T-helper 2 cell treated with Interferon-gamma antibody and Interleukin-4, amounts not matched to agents 5 μg/mL and 100 μg/mL, for 36 hours (primary cell): Measurements from ENCODE around the gene TGFB2.

ENCODE experiments used
- DNase-seq: peaks from one replicate; pipeline ENCODE4 v3.0.0; 2021; ENCODE audit warnings: low spot score
- H3K27ac Mint-ChIP-seq: one replicate; pipeline ENCODE4 v1.8.0; 2021; ENCODE audit warnings: mild to moderate bottlenecking, mixed read lengths
- H3K27me3 Mint-ChIP-seq: one replicate; pipeline ENCODE4 v1.8.0; 2021; ENCODE audit warnings: low read depth, mixed read lengths
- H3K36me3 Mint-ChIP-seq: one replicate; pipeline ENCODE4 v1.8.0; 2021; ENCODE audit warnings: low read depth, mixed read lengths
- H3K4me1 Mint-ChIP-seq: one replicate; pipeline ENCODE4 v1.8.0; 2021; ENCODE audit warnings: low read depth, mixed read lengths
- H3K4me3 Mint-ChIP-seq: one replicate; pipeline ENCODE4 v1.8.0; 2022; ENCODE audit warnings: mild to moderate bottlenecking, moderate library complexity, mixed read lengths
- H3K9me3 Mint-ChIP-seq: one replicate; pipeline ENCODE4 v1.8.0; 2021; ENCODE audit warnings: mixed read lengths

Gene TGFB2

DNA sequence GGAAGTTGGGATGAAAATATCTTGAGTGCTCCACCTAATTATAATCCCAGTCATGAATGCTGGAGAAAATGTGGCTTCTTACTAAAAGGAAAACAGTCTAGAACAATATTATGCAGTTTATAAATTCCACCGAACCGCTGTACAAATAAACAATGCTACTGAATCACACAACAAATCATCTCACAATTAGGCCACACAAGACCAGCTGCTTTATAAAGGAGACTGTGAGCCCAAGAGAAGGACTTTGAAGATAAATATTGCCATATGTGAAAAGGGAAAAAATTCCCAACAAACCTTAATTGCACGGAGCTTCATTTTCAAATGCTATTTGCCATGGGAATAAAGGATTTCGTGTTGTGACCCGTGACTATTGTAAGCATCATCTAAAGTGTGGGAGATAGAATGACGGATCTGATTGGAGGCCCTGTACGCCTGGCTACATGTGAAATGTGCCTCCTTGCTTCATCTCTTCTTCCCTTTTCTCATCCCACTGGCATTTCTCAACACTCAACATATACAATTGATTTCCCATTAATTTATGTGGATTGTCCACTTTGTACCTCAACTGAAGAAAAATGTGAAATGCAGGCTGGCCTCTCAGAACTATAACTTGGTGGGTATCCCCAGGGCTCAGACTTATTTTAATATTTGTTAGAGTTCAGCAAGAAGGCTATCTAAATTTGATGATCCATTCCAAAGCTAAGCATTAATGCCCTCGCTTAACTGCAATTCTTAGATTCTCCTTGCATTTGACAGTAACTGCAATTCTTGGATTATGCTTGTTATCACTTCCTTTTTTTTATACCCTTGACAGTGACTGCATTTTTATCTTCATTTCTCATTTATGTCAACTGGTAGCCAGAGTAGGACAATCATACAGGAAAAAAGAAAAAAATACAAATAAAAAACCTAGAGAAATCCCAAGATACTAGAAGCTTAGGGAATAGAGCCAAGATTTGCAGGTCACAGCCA lies 122.3 kb downstream of the TGFB2 start:
- Mint-ChIP-seq H3K36me3 (no peaks in the 10 kb centered on the region), H3K4me3 (no peak overlapping the region), H3K27ac (no peak overlapping the region), H3K4me1 (no peaks in the 10 kb centered on the region), H3K9me3 (no peaks in the 10 kb centered on the region), H3K27me3 (no peaks in the 10 kb centered on the region)
- DNase-seq, result no peak

- Mint-ChIP-seq H3K27ac (no peak overlapping the region), H3K4me3 (no peak overlapping the region), H3K4me1 (peaks cover 4% of the 10 kb centered on the region), H3K36me3 (no peaks in the 10 kb centered on the region), H3K27me3 (peaks cover 5% of the 10 kb centered on the region), H3K9me3 (no peaks in the 10 kb centered on the region)
- no peak for DNase-seq
These were observed 123.6 kb downstream of the TGFB2 start for GRCh38 chr1:218468711-218469110.

DNA sequence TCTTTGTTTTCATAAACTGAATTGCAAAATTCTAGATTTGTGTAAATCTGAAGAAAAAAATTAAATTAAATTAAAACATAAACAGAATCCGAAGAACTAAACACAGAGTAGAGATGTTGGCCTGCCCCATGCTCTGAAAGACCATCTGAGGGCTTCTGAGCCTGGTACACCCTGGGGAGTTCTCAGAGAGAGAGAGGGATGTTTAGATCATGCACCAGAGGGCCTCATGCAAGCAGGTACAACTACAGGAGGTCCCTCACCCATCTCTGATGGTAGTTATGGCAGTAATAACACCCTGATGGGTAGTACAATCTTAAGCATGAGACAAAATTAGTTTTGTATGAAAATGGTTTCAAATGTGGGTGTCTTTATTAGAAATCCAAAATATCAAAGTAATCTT lies 127.7 kb downstream of the TGFB2 start:
- Mint-ChIP-seq H3K36me3 (no peaks in the 10 kb centered on the region), H3K27me3 (peaks cover 7% of the 10 kb centered on the region), H3K4me3 (no peak overlapping the region), H3K4me1 (peaks cover 9% of the 10 kb centered on the region), H3K27ac (no peak overlapping the region), H3K9me3 (no peaks in the 10 kb centered on the region)
- DNase-seq, result no peak

GRCh38 chr1:218473522-218473921 lies 128.4 kb downstream of the TGFB2 start:
- peaks cover 7% of the 10 kb centered on the region for H3K27me3 Mint-ChIP-seq
- no peaks in the 10 kb centered on the region for H3K9me3 Mint-ChIP-seq
- no peaks in the 10 kb centered on the region for H3K36me3 Mint-ChIP-seq
- DNase-seq, result no peak
- H3K4me1 Mint-ChIP-seq, result peaks cover 9% of the 10 kb centered on the region
- H3K4me3 Mint-ChIP-seq, result no peak overlapping the region
- no peak overlapping the region for H3K27ac Mint-ChIP-seq

DNA sequence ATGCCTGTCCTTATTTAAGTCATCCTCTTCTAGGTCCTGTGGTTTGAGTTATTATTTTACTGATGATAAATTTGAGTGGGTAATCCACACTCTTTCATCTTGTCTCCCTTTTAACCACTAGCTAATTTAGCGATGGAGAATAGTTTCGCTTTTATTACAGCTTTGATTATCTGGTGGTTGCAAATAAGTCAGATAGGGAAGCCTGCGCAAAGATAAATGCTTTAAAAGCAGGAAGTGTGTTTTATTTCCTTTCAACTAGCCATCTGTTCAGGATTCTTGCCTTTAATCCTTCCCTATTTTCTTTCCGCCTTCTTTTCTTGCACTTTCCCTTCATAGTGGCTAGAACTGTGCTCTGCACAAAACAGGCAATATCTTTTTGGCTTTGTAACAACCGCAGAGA lies 129.0 kb downstream of the TGFB2 start:
- peaks cover 9% of the 10 kb centered on the region for H3K4me1 Mint-ChIP-seq
- H3K4me3 Mint-ChIP-seq, result no peak overlapping the region
- no peak overlapping the region for H3K27ac Mint-ChIP-seq
- H3K9me3 Mint-ChIP-seq, result no peaks in the 10 kb centered on the region
- H3K27me3 Mint-ChIP-seq, result peaks cover 7% of the 10 kb centered on the region
- no peak for DNase-seq
- no peaks in the 10 kb centered on the region for H3K36me3 Mint-ChIP-seq

DNA sequence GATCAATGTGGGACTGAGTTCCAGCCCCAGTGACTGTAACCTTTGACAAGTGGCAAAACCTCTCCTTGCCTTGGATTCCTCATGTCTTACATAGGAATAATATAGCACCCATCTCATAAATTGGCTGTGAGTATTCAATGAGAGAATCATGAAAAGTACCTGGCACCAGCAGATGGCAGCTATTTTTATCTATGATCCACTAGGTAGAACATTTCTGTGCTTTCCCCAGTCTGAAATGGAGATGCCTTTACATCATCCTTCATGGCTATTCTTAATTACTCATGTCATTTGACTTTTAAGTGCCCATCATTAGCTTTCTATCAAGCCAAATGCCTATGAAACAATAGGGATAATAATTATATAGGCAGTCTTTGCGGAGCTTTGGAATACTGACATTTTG lies 130.1 kb downstream of the TGFB2 start:
- peaks cover 7% of the 10 kb centered on the region for H3K27me3 Mint-ChIP-seq
- H3K9me3 Mint-ChIP-seq, result no peaks in the 10 kb centered on the region
- H3K27ac Mint-ChIP-seq, result no peak overlapping the region
- no peak for DNase-seq
- H3K4me3 Mint-ChIP-seq, result no peak overlapping the region
- H3K36me3 Mint-ChIP-seq, result no peaks in the 10 kb centered on the region
- peaks cover 9% of the 10 kb centered on the region for H3K4me1 Mint-ChIP-seq

- H3K4me3 Mint-ChIP-seq, result no peak overlapping the region
- H3K36me3 Mint-ChIP-seq, result no peaks in the 10 kb centered on the region
- no peak for DNase-seq
- peaks cover 9% of the 10 kb centered on the region for H3K4me1 Mint-ChIP-seq
- peaks cover 7% of the 10 kb centered on the region for H3K27me3 Mint-ChIP-seq
- no peaks in the 10 kb centered on the region for H3K9me3 Mint-ChIP-seq
- H3K27ac Mint-ChIP-seq, result no peak overlapping the region
These were observed 130.6 kb downstream of the TGFB2 start for GRCh38 chr1:218475699-218476098.

- H3K4me3 Mint-ChIP-seq, result no peak overlapping the region
- H3K36me3 Mint-ChIP-seq, result no peaks in the 10 kb centered on the region
- no peak overlapping the region for H3K27ac Mint-ChIP-seq
- peaks cover 9% of the 10 kb centered on the region for H3K4me1 Mint-ChIP-seq
- peaks cover 7% of the 10 kb centered on the region for H3K27me3 Mint-ChIP-seq
- H3K9me3 Mint-ChIP-seq, result no peaks in the 10 kb centered on the region
- DNase-seq, result no peak
These were observed 131.2 kb downstream of the TGFB2 start for GRCh38 chr1:218476385-218476784.

- Mint-ChIP-seq H3K27me3 (peaks cover 3% of the 10 kb centered on the region), H3K27ac (no peak overlapping the region), H3K4me3 (no peak overlapping the region), H3K9me3 (no peaks in the 10 kb centered on the region), H3K36me3 (no peaks in the 10 kb centered on the region), H3K4me1 (peaks cover 6% of the 10 kb centered on the region)
- no peak for DNase-seq
These were observed 133.2 kb downstream of the TGFB2 start for GRCh38 chr1:218478336-218478735.

GRCh38 chr1:218479436-218480115 lies 134.4 kb downstream of the TGFB2 start:
- Mint-ChIP-seq H3K36me3 (no peaks in the 10 kb centered on the region), H3K4me1 (no peaks in the 10 kb centered on the region), H3K27me3 (no peaks in the 10 kb centered on the region), H3K9me3 (no peaks in the 10 kb centered on the region), H3K27ac (no peak overlapping the region), H3K4me3 (no peak overlapping the region)
- no peak for DNase-seq

- no peaks in the 10 kb centered on the region for H3K9me3 Mint-ChIP-seq
- no peaks in the 10 kb centered on the region for H3K36me3 Mint-ChIP-seq
- no peak for DNase-seq
- no peaks in the 10 kb centered on the region for H3K4me1 Mint-ChIP-seq
- H3K4me3 Mint-ChIP-seq, result no peak overlapping the region
- H3K27ac Mint-ChIP-seq, result no peak overlapping the region
- H3K27me3 Mint-ChIP-seq, result no peaks in the 10 kb centered on the region
These were observed 135.0 kb downstream of the TGFB2 start for GRCh38 chr1:218480137-218480536.

DNA sequence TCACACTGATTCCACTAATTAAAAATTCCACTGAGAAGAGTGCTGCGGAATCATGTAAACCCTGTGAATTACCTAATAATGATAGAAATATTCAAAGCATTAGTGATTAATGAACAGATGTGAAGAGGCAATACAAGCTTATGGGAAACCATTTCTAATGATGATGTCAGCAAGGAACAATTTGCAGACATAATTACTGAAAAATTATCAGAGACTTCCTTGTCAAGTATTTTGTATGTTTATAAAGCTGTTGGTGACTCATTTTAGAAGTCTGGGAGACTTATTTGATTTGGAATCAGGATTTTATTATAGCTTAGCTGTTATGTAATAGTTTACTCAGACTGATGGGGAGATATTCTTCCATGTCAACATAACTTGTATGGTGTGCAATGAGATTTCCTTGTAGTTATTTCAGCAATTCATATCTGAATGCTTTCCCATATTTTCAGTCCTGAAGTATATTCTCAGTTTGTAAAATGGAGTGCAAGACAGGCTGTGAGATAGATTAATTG lies 135.5 kb downstream of the TGFB2 start:
- H3K36me3 Mint-ChIP-seq, result no peaks in the 10 kb centered on the region
- H3K9me3 Mint-ChIP-seq, result no peaks in the 10 kb centered on the region
- H3K27me3 Mint-ChIP-seq, result no peaks in the 10 kb centered on the region
- H3K4me3 Mint-ChIP-seq, result no peak overlapping the region
- no peak overlapping the region for H3K27ac Mint-ChIP-seq
- no peaks in the 10 kb centered on the region for H3K4me1 Mint-ChIP-seq
- DNase-seq, result no peak

- H3K36me3 Mint-ChIP-seq, result no peaks in the 10 kb centered on the region
- DNase-seq, result no peak
- no peaks in the 10 kb centered on the region for H3K9me3 Mint-ChIP-seq
- H3K27ac Mint-ChIP-seq, result no peak overlapping the region
- H3K27me3 Mint-ChIP-seq, result no peaks in the 10 kb centered on the region
- no peak overlapping the region for H3K4me3 Mint-ChIP-seq
- H3K4me1 Mint-ChIP-seq, result no peaks in the 10 kb centered on the region
These were observed 136.1 kb downstream of the TGFB2 start for GRCh38 chr1:218481116-218481775.

DNA sequence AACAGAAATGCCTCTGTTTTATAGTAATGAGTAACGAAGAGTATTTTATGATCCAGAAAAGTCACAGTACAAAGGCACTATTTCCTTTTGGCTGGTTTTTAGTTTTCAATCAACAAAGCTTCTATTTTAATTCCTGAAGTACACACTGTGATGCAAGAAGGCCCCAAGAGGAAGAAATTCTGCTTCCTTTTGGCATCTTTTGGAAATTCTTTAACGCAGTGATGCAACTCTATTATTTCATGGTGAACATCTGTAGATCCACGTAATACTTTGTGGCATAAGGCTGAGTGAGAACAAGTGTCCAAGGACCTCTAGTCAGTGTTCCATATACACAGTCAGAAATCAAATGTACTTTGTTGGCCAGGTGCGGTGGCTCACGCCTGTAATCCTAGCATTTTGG lies 137.5 kb downstream of the TGFB2 start:
- no peaks in the 10 kb centered on the region for H3K9me3 Mint-ChIP-seq
- no peak overlapping the region for H3K4me3 Mint-ChIP-seq
- H3K27ac Mint-ChIP-seq, result no peak overlapping the region
- no peak for DNase-seq
- H3K27me3 Mint-ChIP-seq, result no peaks in the 10 kb centered on the region
- no peaks in the 10 kb centered on the region for H3K4me1 Mint-ChIP-seq
- no peaks in the 10 kb centered on the region for H3K36me3 Mint-ChIP-seq
